Measurements from ENCODE around the gene MBOAT1.

DNA sequence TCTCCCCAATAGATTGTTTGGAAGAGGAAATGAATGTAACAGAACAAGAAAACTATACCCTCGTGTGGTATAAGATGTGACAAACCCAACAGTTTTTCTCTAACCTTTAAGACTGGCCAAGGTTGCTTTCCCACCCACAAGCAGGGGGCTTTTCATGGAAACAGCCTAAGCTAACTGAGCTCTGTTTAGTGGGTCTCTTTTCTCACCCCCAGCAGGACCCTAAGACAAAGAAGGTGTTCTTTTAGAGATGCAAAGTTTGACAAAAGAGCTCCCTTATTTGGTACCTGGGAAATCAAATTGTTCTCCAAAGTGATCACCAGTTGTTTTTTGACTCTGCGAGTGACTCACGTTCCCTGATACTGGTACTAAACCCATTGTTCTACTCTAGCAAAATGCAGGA, 59.1 kb downstream of the MBOAT1 start:
- TF ChIP-seq, protein P1, sequence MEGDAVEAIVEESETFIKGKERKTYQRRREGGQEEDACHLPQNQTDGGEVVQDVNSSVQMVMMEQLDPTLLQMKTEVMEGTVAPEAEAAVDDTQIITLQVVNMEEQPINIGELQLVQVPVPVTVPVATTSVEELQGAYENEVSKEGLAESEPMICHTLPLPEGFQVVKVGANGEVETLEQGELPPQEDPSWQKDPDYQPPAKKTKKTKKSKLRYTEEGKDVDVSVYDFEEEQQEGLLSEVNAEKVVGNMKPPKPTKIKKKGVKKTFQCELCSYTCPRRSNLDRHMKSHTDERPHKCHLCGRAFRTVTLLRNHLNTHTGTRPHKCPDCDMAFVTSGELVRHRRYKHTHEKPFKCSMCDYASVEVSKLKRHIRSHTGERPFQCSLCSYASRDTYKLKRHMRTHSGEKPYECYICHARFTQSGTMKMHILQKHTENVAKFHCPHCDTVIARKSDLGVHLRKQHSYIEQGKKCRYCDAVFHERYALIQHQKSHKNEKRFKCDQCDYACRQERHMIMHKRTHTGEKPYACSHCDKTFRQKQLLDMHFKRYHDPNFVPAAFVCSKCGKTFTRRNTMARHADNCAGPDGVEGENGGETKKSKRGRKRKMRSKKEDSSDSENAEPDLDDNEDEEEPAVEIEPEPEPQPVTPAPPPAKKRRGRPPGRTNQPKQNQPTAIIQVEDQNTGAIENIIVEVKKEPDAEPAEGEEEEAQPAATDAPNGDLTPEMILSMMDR (IDR thresholded peaks at IDR 0.05; ENCODE audit: insufficient read depth, low read depth, low read length), result no peak
- no peak for TF ChIP-seq EZH2 (IDR thresholded peaks at IDR 0.05; ENCODE audit: insufficient read depth, low read length)

Data from astrocyte (in vitro differentiated cells and primary cell).